Astrocyte (in vitro differentiated cells and primary cell): Measurements from ENCODE around the gene C3orf52. TPM values are rescaled to one million over a fixed set of nuclear protein-coding genes. Genes with fewer than 3 reads are reported as not detected.

Experiments used
- DNase-seq: peaks from one replicate; pipeline ENCODE4 v3.0.0-alpha.2; 2010; ENCODE audit warnings: low read depth
- FAIRE-seq: peaks from 2 replicates; lab custom pipeline; 2011; peaks lifted over from hg19 to GRCh38; lab: Jason Lieb, UNC
- H2AFZ ChIP-seq: 2 replicates; pipeline ENCODE4 v1.6.0; 2012; ENCODE audit warnings: low read depth, low read length, inconsistent platforms
- H3K27ac ChIP-seq: 2 replicates; pipeline ENCODE4 v1.5.1; 2011; ENCODE audit warnings: low read depth, low read length, inconsistent platforms
- H3K27me3 ChIP-seq: 2 replicates; pipeline ENCODE4 v1.6.0; 2011; ENCODE audit warnings: low read length, inconsistent platforms; ENCODE audit not compliant: insufficient read depth
- H3K36me3 ChIP-seq: 2 replicates; pipeline ENCODE4 v1.5.1; 2011; ENCODE audit warnings: low read length, inconsistent platforms; ENCODE audit not compliant: insufficient read depth
- H3K4me1 ChIP-seq: 2 replicates; pipeline ENCODE4 v1.5.1; 2011; ENCODE audit warnings: low read length, inconsistent platforms; ENCODE audit not compliant: insufficient read depth
- H3K4me2 ChIP-seq: 2 replicates; pipeline ENCODE4 v1.6.0; 2012; ENCODE audit warnings: low read length, inconsistent platforms
- H3K4me3 ChIP-seq: 2 replicates; pipeline ENCODE4 v1.5.1; 2011; ENCODE audit warnings: low read depth, mild to moderate bottlenecking, low read length, inconsistent platforms; ENCODE audit not compliant: insufficient read depth
- H3K79me2 ChIP-seq: 2 replicates; pipeline ENCODE4 v1.6.0; 2012; ENCODE audit warnings: mild to moderate bottlenecking, low read length, inconsistent platforms; ENCODE audit not compliant: insufficient read depth
- H3K9ac ChIP-seq: 2 replicates; pipeline ENCODE4 v1.6.0; 2012; ENCODE audit warnings: mild to moderate bottlenecking, low read length, inconsistent platforms
- H3K9me3 ChIP-seq: 2 replicates; pipeline ENCODE4 v1.5.1; 2012; ENCODE audit warnings: low read depth, mild to moderate bottlenecking, low read length, inconsistent platforms; ENCODE audit not compliant: insufficient read depth
- H4K20me1 ChIP-seq: 2 replicates; pipeline ENCODE4 v1.6.0; 2012; ENCODE audit warnings: low read length, inconsistent platforms; ENCODE audit not compliant: insufficient read depth
- H3K27ac Mint-ChIP-seq: one replicate; pipeline ENCODE4 v1.8.0; 2021; ENCODE audit warnings: mild to moderate bottlenecking, mixed read lengths; ENCODE audit not compliant: unreplicated experiment
- H3K27me3 Mint-ChIP-seq: one replicate; pipeline ENCODE4 v1.8.0; 2021; ENCODE audit warnings: low read depth, mixed read lengths; ENCODE audit not compliant: unreplicated experiment
- H3K36me3 Mint-ChIP-seq: one replicate; pipeline ENCODE4 v1.8.0; 2021; ENCODE audit warnings: low read depth, mixed read lengths; ENCODE audit not compliant: unreplicated experiment
- H3K4me1 Mint-ChIP-seq: one replicate; pipeline ENCODE4 v1.8.0; 2021; ENCODE audit warnings: low read depth, mixed read lengths; ENCODE audit not compliant: unreplicated experiment
- H3K4me3 Mint-ChIP-seq: one replicate; pipeline ENCODE4 v1.8.0; 2021; ENCODE audit warnings: mild to moderate bottlenecking, moderate library complexity, mixed read lengths; ENCODE audit not compliant: unreplicated experiment
- H3K9me3 Mint-ChIP-seq: one replicate; pipeline ENCODE4 v1.8.0; 2021; ENCODE audit warnings: mild to moderate bottlenecking, mixed read lengths; ENCODE audit not compliant: unreplicated experiment
- EZH2 ChIP-seq: IDR thresholded peaks from 2 replicates; pipeline ENCODE4 v1.6.1; 2012; ENCODE audit warnings: mild to moderate bottlenecking, low read length, inconsistent platforms; ENCODE audit not compliant: insufficient read depth
- total RNA-seq: library from RNA; stranded (reverse); gene quantifications from 2 replicates; pipeline ENCODE4 v1.2.1, GENCODE V29; 2021
- TF ChIP-seq, protein P1 (sequence below): IDR thresholded peaks from 2 replicates; pipeline ENCODE4 v1.5.1; 2011; ENCODE audit warnings: low read depth, mild to moderate bottlenecking, inconsistent platforms, low read length, moderate library complexity; ENCODE audit not compliant: insufficient read depth

The C3orf52 gene
- total RNA-seq, 1 donor from 2014 or later: 21.9 TPM

DNA sequence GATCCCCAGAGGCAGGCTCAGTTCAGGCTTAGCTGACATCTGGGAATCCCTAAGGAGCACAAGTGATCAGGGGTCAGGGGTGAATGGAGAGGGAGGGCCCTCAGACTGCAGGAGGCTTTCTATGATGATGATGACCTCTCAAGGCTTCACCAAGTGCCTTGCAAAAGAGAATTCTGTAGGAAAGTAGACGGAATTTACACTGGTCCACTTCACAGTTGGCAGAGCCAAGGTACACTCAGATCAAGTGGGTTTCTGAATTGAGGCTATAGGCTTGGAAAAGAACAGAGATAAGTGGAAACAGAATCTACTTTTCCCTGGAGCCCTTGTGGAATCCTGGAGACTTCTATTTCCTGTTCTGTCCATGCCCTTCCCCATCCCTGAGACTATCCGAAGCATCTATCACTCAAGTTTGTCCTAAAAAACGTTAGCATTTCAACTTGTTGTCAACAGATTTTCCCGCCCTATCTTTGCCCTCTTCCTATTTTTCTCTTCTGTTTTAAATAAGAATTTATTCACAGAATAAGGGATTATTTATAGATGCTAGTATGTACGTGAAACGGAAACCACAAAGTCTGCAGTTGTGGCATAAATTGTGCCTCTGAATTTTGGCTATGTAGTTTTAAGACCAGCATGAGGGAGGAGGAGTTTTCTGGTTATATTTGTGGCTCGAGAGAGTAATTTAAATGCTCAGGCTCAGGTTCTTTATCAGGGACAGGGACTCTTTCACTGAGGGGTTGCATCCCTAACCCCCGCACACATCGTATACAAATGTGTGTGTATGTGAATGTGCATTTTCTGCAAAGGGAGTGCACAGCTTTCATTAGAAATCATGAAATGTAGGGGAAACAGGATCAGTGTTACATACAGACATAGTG, 34.0 kb downstream of the C3orf52 start:
- no peak for FAIRE-seq
- no peak overlapping the region for H3K9ac ChIP-seq
- no peaks in the 10 kb centered on the region for H3K79me2 ChIP-seq
- no peaks in the 10 kb centered on the region for H3K9me3 ChIP-seq
- H2AFZ ChIP-seq: no peak overlapping the region
- DNase-seq: no peak
- H3K27me3 Mint-ChIP-seq: no peaks in the 10 kb centered on the region
- H3K36me3 ChIP-seq: peaks cover 21% of the 10 kb centered on the region
- no peaks in the 10 kb centered on the region for H3K27me3 ChIP-seq
- H3K4me3 Mint-ChIP-seq: no peak overlapping the region
- no peak overlapping the region for H3K27ac Mint-ChIP-seq
- TF ChIP-seq, protein P1, sequence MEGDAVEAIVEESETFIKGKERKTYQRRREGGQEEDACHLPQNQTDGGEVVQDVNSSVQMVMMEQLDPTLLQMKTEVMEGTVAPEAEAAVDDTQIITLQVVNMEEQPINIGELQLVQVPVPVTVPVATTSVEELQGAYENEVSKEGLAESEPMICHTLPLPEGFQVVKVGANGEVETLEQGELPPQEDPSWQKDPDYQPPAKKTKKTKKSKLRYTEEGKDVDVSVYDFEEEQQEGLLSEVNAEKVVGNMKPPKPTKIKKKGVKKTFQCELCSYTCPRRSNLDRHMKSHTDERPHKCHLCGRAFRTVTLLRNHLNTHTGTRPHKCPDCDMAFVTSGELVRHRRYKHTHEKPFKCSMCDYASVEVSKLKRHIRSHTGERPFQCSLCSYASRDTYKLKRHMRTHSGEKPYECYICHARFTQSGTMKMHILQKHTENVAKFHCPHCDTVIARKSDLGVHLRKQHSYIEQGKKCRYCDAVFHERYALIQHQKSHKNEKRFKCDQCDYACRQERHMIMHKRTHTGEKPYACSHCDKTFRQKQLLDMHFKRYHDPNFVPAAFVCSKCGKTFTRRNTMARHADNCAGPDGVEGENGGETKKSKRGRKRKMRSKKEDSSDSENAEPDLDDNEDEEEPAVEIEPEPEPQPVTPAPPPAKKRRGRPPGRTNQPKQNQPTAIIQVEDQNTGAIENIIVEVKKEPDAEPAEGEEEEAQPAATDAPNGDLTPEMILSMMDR: no peak
- TF ChIP-seq EZH2: no peak
- H3K4me1 Mint-ChIP-seq: peaks cover 1% of the 10 kb centered on the region
- H4K20me1 ChIP-seq: no peaks in the 10 kb centered on the region
- H3K4me3 ChIP-seq: no peak overlapping the region
- no peak overlapping the region for H3K27ac ChIP-seq
- no peak overlapping the region for H3K4me2 ChIP-seq
- H3K9me3 Mint-ChIP-seq: no peaks in the 10 kb centered on the region
- H3K4me1 ChIP-seq: no peaks in the 10 kb centered on the region
- peaks cover 36% of the 10 kb centered on the region for H3K36me3 Mint-ChIP-seq

DNA sequence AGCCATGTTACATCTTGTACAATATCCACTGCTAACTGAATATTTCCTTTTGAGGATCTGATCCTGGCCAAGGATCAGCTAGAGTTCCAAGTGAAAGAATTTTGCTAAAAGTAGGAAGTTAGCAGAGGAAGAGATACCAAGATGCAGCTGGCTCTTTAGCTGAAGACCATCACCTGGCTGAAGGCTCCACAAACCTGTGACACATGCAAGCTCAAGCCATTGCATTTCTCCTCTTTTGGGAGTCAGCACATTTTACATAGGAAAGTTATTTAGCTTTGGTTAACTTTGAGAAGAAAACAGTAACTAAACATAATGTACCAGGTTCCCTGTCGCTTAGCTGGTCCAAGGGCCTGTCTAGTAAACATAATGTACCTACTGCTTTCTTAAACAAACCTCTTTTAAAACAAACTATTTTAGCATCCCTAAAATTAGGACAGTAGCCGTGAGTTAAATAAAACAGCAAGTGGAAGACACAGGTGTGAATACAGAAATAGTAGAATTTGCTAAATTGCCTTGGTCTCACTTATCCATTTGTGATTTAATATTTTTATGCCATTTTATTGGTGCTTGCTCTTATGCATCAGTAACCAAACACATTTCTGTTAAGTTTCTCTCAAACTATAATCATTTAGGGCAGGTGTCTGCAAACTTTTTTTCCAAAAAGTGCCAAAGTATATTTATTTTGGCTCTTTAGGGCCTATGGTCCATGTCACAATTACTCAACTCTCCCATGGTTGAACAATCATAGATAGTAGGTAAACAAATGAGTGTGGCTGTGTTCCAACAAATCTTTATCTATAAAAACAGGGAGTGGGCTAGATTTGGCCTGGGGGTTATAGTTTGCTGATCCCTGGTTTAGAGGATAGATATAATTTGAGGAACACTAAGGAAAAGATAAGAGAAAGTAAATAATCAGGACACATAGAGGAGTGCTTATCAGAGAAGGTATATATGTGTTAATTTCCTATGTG, 35.7 kb downstream of the C3orf52 start:
- DNase-seq: no peak
- Histone ChIP-seq H3K4me1 (no peaks in the 10 kb centered on the region), H3K9me3 (no peaks in the 10 kb centered on the region), H3K36me3 (peaks cover 18% of the 10 kb centered on the region), H3K4me2 (no peak overlapping the region), H3K4me3 (no peak overlapping the region), H4K20me1 (no peaks in the 10 kb centered on the region), H3K9ac (no peak overlapping the region), H2AFZ (no peak overlapping the region), H3K27ac (no peak overlapping the region), H3K27me3 (no peaks in the 10 kb centered on the region), H3K79me2 (no peaks in the 10 kb centered on the region)
- no peak for TF ChIP-seq EZH2
- TF ChIP-seq, protein P1: no peak
- FAIRE-seq: no peak
- Mint-ChIP-seq H3K36me3 (peaks cover 30% of the 10 kb centered on the region), H3K9me3 (no peaks in the 10 kb centered on the region), H3K27ac (no peak overlapping the region), H3K27me3 (no peaks in the 10 kb centered on the region), H3K4me3 (no peak overlapping the region), H3K4me1 (peaks cover 2% of the 10 kb centered on the region)
